Measurements from ENCODE around the gene MUC5B.
"Not testable (repeated sequence)": the region's sequence is repeated elsewhere in the genome, so short reads cannot be mapped to it uniquely, and the experiment has no call there.

The MUC5B gene

DNA sequence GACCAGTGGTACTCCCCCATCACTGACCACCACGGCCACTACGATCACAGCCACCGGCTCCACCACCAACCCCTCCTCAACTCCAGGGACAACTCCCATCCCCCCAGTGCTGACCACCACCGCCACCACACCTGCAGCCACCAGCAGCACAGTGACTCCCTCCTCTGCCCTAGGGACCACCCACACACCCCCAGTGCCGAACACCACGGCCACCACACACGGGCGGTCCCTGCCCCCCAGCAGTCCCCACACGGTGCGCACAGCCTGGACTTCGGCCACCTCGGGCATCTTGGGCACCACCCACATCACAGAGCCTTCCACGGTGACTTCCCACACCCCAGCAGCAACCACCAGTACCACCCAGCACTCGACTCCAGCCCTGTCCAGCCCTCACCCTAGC is 24.2 kb downstream of the MUC5B start:
- DNase-seq (ENCODE audit: low spot score), result not testable (repeated sequence)

DNA sequence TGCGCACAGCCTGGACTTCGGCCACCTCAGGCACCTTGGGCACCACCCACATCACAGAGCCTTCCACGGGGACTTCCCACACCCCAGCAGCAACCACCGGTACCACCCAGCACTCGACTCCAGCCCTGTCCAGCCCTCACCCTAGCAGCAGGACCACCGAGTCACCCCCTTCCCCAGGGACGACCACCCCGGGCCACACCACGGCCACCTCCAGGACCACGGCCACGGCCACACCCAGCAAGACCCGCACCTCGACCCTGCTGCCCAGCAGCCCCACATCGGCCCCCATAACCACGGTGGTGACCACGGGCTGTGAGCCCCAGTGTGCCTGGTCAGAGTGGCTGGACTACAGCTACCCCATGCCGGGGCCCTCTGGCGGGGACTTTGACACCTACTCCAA is 26.1 kb downstream of the MUC5B start:
- DNase-seq (ENCODE audit: low spot score), result not testable (repeated sequence)

DNA sequence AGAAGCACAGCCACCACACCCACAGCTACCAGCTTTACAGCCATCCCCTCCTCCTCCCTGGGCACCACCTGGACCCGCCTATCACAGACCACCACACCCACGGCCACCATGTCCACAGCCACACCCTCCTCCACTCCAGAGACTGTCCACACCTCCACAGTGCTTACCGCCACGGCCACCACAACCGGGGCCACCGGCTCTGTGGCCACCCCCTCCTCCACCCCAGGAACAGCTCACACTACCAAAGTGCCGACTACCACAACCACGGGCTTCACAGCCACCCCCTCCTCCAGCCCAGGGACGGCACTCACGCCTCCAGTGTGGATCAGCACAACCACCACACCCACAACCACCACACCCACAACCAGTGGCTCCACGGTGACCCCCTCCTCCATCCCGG is 27.5 kb downstream of the MUC5B start:
- DNase-seq (ENCODE audit: low spot score), result not testable (repeated sequence)

DNA sequence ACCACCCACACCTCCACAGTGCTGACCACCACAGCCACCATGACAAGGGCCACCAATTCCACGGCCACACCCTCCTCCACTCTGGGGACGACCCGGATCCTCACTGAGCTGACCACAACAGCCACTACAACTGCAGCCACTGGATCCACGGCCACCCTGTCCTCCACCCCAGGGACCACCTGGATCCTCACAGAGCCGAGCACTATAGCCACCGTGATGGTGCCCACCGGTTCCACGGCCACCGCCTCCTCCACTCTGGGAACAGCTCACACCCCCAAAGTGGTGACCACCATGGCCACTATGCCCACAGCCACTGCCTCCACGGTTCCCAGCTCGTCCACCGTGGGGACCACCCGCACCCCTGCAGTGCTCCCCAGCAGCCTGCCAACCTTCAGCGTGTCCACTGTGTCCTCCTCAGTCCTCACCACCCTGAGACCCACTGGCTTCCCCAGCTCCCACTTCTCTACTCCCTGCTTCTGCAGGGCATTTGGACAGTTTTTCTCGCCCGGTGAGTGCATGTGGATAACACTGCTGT is 28.4 kb downstream of the MUC5B start:
- DNase-seq (ENCODE audit: low spot score), result no peak

DNA sequence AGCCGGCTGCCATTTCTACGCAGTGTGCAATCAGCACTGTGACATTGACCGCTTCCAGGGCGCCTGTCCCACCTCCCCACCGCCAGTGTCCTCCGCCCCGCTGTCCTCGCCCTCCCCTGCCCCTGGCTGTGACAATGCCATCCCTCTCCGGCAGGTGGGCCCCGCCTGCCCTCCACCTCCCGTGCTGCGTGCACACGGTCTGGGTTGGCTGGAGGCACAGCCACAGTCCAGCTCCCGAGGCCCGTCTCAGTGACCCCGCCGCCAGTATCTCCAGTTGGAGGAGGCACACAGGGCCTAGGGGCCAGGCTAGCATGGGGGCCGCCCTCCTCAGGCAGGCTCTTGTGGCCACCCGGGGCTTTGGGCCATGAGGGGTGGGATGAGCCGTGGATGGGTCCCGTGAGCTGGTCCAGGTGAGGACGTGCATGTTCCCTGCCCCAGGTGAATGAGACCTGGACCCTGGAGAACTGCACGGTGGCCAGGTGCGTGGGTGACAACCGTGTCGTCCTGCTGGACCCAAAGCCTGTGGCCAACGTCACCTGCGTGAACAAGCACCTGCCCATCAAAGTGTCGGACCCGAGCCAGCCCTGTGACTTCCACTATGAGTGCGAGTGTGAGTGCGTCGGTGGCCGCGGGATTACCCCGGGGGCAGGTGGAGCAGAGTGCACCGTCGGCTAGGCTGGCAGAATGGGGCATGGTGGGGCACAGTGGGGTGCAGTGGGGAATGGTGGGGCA is 29.7 kb downstream of the MUC5B start:
- no peak for DNase-seq (ENCODE audit: low spot score)

DNA sequence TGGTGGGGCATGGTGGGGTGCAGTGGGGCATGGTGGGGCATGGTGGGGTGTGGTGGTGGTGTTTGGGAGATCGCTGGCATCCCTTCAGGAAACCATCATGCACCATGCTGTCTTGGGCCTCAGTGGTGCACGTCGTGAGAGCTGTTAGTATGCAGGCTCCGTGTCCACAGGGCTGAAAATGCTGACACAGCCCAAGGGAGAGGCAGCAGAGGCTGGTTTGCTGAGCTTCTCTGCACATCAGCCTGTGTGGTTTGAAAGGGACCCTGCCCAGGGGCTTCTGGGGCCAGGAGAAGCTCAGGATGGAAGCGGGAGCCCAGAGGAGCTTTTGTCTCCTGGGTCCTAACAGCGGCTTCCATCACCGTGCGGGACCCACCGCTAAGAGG is 30.2 kb downstream of the MUC5B start:
- DNase-seq (ENCODE audit: low spot score), result no peak

DNA sequence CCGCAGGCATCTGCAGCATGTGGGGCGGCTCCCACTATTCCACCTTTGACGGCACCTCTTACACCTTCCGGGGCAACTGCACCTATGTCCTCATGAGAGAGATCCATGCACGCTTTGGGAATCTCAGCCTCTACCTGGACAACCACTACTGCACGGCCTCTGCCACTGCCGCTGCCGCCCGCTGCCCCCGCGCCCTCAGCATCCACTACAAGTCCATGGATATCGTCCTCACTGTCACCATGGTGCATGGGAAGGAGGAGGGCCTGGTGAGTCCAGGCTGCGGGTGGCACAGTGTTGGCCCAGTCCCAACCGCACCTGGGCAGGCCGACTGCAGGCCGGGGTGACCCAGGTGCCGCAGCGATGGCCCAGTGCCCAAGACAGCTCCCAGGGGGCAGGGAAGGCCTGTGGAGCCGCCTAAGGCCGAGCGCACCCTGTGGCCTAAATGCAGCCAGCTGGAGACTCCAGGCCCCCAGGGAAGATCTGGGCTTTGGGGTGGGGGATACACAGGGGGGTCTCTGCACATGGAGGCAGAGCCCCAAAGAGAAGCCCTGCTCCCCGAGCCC is 31.3 kb downstream of the MUC5B start:
- DNase-seq (ENCODE audit: low spot score), result no peak

DNA sequence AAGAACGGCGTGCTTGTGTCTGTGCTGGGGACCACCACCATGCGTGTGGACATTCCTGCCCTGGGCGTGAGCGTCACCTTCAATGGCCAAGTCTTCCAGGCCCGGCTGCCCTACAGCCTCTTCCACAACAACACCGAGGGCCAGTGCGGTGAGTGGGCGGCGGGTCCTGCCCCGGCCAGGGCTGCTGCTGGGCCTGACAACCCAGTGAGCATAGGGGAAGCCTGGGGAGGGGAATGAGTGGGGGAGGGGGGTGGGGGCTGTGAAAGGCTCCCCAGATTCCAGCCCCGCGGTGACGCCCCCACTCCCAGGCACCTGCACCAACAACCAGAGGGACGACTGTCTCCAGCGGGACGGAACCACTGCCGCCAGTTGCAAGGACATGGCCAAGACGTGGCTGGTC is 31.9 kb downstream of the MUC5B start:
- no peak for DNase-seq (ENCODE audit: low spot score)

DNA sequence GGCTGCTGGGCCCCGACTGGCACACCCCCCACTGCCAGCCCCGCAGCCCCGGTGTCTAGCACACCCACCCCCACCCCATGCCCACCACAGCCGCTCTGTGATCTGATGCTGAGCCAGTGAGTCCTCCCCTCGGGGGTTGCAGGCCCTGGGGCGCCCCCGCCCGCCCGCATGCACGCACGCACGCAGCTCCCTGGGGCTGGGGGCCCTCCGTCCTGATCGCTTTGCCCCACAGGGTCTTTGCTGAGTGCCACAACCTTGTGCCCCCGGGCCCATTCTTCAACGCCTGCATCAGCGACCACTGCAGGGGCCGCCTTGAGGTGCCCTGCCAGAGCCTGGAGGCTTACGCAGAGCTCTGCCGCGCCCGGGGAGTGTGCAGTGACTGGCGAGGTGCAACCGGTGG is 32.3 kb downstream of the MUC5B start:
- no peak for DNase-seq (ENCODE audit: low spot score)

DNA sequence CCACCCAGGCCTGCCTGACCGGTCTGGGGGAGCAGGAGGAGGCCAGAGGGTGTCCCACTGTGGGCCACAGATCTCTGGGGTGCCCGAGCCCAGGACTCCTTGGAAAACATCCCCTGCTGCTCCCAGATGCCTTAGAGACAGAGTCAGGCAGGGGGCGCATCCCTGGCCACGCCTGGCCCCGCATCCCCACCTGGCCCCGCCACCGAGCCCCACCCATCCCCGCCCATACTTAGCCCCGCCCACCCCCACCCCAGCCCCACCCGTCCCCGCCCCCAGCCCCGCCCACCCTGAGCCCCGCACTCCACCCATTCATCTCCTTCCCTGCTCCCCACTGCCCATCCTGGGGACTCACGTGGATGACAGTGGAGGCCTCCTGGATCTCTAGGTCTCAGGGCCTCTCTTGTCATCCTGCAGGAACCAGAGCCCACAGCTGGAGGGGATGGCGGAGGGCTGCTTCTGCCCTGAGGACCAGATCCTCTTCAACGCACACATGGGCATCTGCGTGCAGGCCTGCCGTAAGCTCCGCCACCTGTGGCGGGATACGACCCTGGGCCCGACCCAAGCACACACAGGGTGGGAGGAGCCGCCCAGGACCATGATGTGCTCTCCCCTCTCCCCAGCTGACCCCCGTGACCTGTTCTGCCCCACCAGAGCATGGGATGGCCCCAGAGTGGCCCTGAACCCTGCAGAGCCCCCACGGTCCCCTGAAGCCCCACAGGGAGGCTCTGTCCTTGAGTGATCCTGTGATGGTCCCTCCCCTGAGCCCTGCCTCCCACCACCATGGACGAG is 33.6 kb downstream of the MUC5B start:
- DNase-seq (ENCODE audit: low spot score), result no peak

DNA sequence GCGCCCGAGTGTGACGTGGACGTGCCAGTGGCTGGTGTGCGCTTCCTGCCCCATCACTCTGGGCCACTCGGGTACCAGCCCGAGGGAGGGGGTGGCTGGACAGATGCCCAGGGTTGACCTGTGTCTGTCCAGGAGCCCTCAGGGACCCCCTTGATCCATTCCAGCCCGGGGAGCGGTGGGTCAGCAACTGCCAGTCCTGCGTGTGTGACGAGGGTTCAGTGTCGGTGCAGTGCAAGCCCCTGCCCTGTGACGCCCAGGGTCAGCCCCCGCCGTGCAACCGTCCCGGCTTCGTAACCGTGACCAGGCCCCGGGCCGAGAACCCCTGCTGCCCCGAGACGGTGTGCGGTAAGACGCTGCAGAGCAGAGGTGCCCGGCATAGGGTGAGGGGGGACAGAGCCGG is 34.5 kb downstream of the MUC5B start:
- DNase-seq (ENCODE audit: low spot score), result no peak

DNA sequence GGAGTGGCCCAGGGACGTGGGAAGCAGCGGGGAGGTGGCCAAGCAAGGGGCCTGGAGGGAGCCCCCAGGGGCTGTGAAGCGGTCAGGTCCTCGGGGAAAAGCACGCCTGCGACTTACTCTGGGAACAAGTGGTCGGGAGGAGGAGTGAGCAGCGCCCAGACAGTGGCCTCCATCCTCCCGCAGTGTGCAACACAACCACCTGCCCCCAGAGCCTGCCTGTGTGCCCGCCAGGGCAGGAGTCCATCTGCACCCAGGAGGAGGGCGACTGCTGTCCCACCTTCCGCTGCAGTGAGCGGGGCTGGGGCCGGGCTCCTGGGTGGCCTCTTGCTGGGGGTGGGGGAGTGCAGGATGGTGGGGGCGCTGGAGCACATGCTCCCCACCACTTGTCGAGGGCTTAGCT is 35.0 kb downstream of the MUC5B start:
- DNase-seq (ENCODE audit: low spot score), result no peak

DNA sequence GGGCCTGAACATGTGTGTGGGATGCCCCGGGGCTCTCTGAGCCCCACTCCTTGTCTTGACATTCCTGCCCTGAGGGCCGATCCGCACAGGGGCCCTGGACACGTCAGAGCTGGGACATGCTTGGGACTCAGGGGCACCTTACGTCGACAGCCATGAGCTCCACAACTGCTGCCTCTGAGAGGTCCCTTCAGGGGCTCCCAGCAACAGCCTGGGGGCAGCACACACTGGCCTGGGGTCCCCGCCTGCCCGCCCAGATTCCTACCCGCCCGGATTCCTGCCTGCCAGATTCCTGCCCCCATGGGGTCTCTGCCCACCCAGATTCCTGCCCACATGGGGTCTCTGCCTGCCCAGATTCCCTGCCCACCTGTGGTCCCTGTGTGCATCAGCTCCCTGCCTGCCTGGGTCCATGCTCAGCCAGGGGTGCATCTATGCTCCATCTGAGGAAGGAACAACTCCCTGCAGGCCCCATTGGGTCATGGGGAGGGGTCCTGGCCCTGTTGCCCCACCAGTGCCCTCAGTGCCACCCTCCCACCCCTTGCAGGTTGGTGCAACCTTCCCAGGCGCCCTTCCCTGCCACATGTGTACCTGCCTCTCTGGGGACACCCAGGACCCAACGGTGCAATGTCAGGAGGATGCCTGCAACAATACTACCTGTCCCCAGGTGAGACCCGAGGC is 35.7 kb downstream of the MUC5B start:
- no peak for DNase-seq (ENCODE audit: low spot score)

DNA sequence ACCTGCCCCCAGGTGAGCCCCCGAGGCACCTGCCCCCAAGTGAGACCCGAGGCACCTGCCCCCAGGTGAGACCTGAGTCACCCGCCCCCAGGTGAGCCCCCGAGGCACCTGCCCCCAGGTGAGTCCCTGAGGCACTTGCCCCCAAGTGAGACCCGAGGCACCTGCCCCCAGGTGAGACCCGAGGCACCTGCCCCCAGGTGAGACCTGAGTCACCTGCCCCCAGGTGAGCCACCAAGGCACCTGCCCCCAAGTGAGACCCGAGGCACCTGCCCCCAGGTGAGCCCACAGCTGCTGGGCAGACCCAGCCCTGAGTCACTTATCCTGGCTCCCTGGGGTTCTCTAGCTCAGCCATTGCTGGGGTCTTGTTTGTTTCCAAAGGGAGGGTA is 36.2 kb downstream of the MUC5B start:
- no peak for DNase-seq (ENCODE audit: low spot score)

DNA sequence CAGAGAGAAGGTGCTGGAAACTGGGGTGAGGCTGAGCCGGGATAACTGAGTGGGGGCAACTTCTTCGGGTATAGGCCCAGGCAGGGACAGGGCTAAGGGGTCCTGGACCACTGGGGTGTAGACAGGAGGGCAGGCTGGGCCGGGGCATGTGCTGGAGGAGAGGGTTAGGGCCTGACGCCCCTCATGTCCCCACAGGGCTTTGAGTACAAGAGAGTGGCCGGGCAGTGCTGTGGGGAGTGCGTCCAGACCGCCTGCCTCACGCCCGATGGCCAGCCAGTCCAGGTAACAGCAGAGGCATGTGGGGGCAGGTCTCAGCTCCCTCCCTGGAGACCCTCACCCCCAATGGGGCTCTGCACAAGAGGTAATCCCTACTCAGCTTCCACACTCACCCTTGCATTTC is 36.7 kb downstream of the MUC5B start:
- DNase-seq (ENCODE audit: low spot score), result no peak

DNA sequence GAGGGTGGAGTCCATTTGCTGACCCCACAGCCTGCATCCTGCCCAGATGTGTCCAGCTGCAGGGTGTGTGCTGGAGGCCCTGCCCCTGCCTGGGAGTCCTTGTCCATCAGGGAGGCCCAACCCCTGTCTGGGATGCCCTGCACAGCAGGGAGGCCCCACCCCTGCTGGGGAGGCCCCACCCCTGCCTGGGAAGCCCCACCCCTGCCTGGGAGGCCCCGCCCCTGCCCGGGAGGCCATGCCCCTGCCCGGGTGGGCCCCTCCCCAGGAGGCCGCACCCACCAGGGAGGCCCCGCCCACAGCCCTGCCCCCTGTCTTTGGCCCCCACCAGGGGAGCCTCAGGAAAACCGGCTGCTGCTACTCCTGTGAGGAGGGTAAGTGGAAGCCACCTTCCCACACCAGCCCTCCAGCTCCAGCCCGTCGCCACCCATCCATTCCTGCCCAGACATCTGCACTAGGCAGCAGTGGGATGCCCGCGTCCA is 37.2 kb downstream of the MUC5B start:
- DNase-seq (ENCODE audit: low spot score), result no peak

DNA sequence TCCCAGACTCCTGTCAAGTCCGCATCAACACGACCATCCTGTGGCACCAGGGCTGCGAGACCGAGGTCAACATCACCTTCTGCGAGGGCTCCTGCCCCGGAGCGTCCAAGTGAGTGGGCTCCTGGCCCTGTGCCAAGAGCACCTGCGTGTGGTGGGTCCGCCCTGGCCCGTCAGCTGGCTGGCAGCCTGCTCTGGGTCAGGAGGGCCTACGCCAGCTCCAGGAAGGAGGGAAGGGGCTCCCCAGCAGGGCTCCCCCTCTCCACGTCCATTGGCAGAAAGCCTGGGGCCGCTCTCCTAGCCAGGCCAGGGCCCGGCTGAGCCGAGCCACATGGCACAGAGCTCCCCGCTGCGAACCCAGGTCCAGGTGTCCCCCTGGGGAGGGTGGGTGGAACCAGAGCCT is 37.8 kb downstream of the MUC5B start:
- DNase-seq (ENCODE audit: low spot score), result no peak

DNA sequence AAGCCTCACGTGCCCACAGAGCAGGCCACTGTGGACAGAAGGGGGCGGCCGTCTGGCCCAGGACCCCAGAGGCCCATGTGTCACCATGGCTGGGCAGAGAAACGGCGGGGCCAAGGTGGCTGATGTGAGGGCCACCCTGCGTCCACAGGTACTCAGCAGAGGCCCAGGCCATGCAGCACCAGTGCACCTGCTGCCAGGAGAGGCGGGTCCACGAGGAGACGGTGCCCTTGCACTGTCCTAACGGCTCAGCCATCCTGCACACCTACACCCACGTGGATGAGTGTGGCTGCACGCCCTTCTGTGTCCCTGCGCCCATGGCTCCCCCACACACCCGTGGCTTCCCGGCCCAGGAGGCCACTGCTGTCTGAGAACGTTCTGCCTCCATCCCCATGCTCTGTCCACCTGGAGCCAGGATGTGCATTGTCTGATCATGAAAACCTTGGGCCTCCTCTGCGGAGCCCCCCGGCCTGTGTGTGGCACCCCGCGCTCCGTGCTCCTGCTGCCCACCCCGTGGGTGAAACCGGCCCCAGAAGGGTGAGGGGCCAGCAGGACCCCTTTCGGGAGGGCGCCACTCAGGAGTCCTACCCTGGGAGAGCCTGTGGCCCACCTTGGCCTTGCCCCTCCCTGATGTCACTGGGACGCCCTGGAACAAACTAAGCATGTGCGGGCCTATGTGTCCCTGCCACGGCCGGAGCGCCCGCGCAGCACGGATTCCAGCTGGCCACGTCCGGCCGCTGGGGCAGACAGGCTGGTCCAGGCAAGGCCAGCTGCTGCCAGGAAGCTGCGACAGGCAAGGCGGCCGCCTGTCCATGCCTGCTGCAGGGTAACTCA is 38.6 kb downstream of the MUC5B start:
- DNase-seq (ENCODE audit: low spot score), result no peak

DNA sequence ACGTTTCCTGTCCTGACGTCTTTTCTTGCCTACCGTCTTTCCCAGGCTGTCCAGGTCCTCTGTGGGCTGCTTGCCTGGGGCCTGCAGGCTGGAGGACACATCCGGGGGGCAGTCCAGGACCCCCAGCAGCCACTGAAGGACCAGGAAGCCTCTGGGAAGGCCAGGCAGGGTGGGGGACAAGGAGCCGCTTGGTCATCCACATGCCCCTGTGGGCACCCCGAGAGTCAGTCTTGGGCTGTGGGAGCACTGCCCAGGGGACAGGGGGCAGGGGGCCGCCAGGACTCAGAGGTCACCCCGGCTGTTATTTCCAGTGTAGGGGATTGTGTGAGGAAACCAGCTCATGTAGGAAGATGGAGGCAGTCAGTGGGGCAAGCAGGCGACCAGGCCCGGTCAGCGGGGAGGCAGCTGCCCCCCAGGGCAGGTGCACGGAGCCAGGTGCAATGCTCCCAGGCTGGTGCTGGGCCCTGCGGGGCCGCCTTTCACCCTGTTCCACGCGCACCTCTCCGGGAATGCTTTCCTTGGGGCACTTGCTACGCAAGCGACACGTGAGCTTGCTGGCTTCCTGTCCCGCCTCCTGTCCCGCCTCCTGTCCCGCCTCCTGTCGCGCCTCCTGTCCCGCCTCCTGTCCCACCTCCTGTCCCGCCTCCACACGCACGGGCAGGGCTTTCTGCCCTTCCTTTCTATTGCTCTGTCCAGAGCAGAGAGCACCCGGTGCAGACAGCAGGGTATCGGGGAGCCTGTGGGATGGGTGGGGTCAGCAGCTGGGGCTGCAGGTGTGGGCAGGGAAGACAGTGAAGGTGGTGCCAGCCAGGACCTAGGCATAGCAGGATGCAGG is 39.5 kb downstream of the MUC5B start:
- peak; percentile 97 for DNase-seq (ENCODE audit: low spot score)

DNA sequence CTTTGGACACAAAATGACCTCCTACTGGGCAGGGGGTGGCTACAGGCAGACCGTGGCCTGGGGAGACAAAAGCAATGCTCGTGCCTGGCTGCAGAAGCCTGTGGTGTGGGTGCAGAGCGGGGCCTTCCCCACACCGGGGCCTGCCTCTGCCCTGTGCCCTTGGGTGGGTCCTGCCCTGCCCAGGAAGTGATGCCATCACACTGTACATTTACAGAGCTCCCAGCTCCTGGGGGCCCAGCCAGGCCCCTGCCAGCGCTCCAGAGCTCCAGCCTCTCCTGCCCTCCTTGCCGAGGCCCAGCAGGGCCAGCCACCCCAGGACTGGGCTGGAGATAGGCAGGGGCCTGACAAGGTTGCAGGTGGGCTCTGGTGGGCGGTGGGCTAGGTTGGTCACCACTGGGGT is 40.1 kb downstream of the MUC5B start:
- no peak for DNase-seq (ENCODE audit: low spot score)

DNA sequence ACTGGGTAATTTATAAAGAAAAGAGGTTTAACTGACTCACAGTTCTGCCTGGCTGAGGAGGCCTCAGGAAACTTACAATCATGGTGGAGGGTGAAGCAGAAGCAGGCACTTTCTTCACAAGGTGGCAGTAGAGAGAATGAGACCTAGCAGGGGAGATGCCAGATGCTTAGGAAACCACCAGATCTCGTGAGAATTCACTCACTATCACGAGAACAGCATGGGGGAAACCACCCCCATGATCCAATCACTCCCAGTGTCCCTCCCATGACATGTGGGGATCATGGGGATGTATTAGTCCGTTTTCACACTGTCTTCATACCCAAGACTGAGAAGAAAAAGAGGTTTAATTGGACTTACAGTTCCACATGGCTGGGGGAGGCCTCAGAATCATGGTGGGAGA is 41.6 kb downstream of the MUC5B start:
- peak; percentile 60 for DNase-seq (ENCODE audit: low spot score)
